HEK293 (cell line): ENCODE measurements around the gene CAMKMT.

Source experiments
- CTCF ChIA-PET: fragments of 350-600 bp; formaldehyde crosslinking; extraction: SDS; loops from one replicate; lab custom pipeline; 2021; ENCODE audit warnings: antibody characterized with exemption; lab: Yijun Ruan, JAX
- POLR2A ChIA-PET: fragments of 300-600 bp; formaldehyde crosslinking; extraction: SDS; loops from one replicate; lab custom pipeline; 2020; ENCODE audit warnings: antibody characterized with exemption, inconsistent platforms; lab: Yijun Ruan, JAX
- H3K27ac ChIP-seq: fragments of 200-500 bp; sonication (Bioruptor generic); 2 replicates; pipeline ENCODE4 v1.5.1; 2014; ENCODE audit warnings: low read depth, low read length, control low read depth, inconsistent platforms; ENCODE audit errors: extremely low read depth
- H3K36me3 ChIP-seq, 2 experiments: fragments of 200-500 bp in 1 of 2; sonication (Bioruptor generic) in 1 of 2; 1 replicate in 1 of 2; 2 replicates in 1 of 2; pipeline ENCODE4 v1.5.1; 2014 to 2017; ENCODE audit warnings: inconsistent platforms in 2 of 2, low read length in 2 of 2; ENCODE audit not compliant: control insufficient read depth in 2 of 2, insufficient read depth in 1 of 2
- H3K4me1 ChIP-seq: fragments of 200-500 bp; sonication (Bioruptor generic); 2 replicates; pipeline ENCODE4 v1.5.1; 2014; ENCODE audit warnings: mild to moderate bottlenecking, low read length, inconsistent platforms; ENCODE audit not compliant: control insufficient read depth, insufficient read depth
- H3K4me3 ChIP-seq: 2 replicates; pipeline ENCODE4 v1.5.1; 2011; ENCODE audit warnings: low read depth, mild to moderate bottlenecking, control low read depth, low read length, moderate library complexity
- H3K9me3 ChIP-seq: fragments of 200-500 bp; sonication (Bioruptor generic); 2 replicates; pipeline ENCODE4 v1.5.1; 2014; ENCODE audit warnings: low read depth, low read length, inconsistent platforms; ENCODE audit not compliant: control insufficient read depth, insufficient read depth
- BCL11A ChIP-seq: fragments of 450-650 bp; formaldehyde crosslinking; IDR thresholded peaks from 2 replicates; pipeline ENCODE4 v1.5.1; 2016; ENCODE audit warnings: low read depth, missing biosample characterization, missing genetic modification characterization
- GLIS1 ChIP-seq: fragments of 450-650 bp; formaldehyde crosslinking; IDR thresholded peaks from 2 replicates; pipeline ENCODE4 v1.5.1; 2016; ENCODE audit warnings: missing biosample characterization, missing genetic modification characterization
- HIC1 ChIP-seq: fragments of 450-650 bp; formaldehyde crosslinking; IDR thresholded peaks from 2 replicates; pipeline ENCODE4 v1.5.1; 2016; ENCODE audit warnings: missing biosample characterization, missing genetic modification characterization
- REPIN1 ChIP-seq: fragments of 450-650 bp; formaldehyde crosslinking; IDR thresholded peaks from 2 replicates; pipeline ENCODE4 v1.5.1; 2017; ENCODE audit warnings: missing biosample characterization, missing genetic modification characterization, low read depth
- SALL2 ChIP-seq: fragments of 450-650 bp; formaldehyde crosslinking; IDR thresholded peaks from 2 replicates; pipeline ENCODE4 v1.5.0; 2017; ENCODE audit warnings: missing biosample characterization, mild to moderate bottlenecking, missing genetic modification characterization, borderline replicate concordance
- SCRT2 ChIP-seq: fragments of 450-650 bp; formaldehyde crosslinking; IDR thresholded peaks from 2 replicates; pipeline ENCODE4 v1.5.1; 2016; ENCODE audit warnings: missing biosample characterization, missing genetic modification characterization
- TRIM28 ChIP-seq: IDR thresholded peaks from 2 replicates; pipeline ENCODE4 v1.6.1; 2011; ENCODE audit warnings: low read length, control low read depth, borderline replicate concordance
- YY2 ChIP-seq: fragments of 450-650 bp; formaldehyde crosslinking; IDR thresholded peaks from 2 replicates; pipeline ENCODE4 v1.5.1; 2016; ENCODE audit warnings: missing biosample characterization, missing genetic modification characterization
- ZBTB20 ChIP-seq: fragments of 450-650 bp; formaldehyde crosslinking; IDR thresholded peaks from 2 replicates; pipeline ENCODE4 v1.5.1; 2016; ENCODE audit warnings: missing biosample characterization, missing genetic modification characterization
- ZBTB48 ChIP-seq: fragments of 450-650 bp; formaldehyde crosslinking; IDR thresholded peaks from 2 replicates; pipeline ENCODE4 v1.5.1; 2016; ENCODE audit warnings: missing biosample characterization, missing genetic modification characterization
- ZNF184 ChIP-seq: fragments of 450-650 bp; IDR thresholded peaks from 2 replicates; pipeline ENCODE4 v1.5.1; 2018; ENCODE audit warnings: missing biosample characterization, mild to moderate bottlenecking, missing genetic modification characterization
- ZNF350 ChIP-seq: fragments of 450-650 bp; formaldehyde crosslinking; IDR thresholded peaks from 2 replicates; pipeline ENCODE4 v1.5.0; 2017; ENCODE audit warnings: missing biosample characterization, mild to moderate bottlenecking, missing genetic modification characterization
- ZNF423 ChIP-seq: fragments of 450-650 bp; formaldehyde crosslinking; IDR thresholded peaks from 2 replicates; pipeline ENCODE4 v1.5.1; 2016; ENCODE audit warnings: missing biosample characterization, missing genetic modification characterization
- ZNF518A ChIP-seq: fragments of 450-650 bp; formaldehyde crosslinking; conservative IDR thresholded peaks from 2 replicates; pipeline ENCODE4 v1.5.1; 2016; ENCODE audit warnings: low read depth, missing biosample characterization, missing genetic modification characterization
- ZNF529 ChIP-seq: fragments of 450-650 bp; formaldehyde crosslinking; IDR thresholded peaks from 2 replicates; pipeline ENCODE4 v1.5.1; 2017; ENCODE audit warnings: missing genetic modification characterization, missing biosample characterization; ENCODE audit not compliant: insufficient replicate concordance
- ZNF530 ChIP-seq: fragments of 450-650 bp; formaldehyde crosslinking; IDR thresholded peaks from 2 replicates; pipeline ENCODE4 v1.5.1; 2016; ENCODE audit warnings: low read depth, missing biosample characterization, missing genetic modification characterization
- ZNF639 ChIP-seq: fragments of 450-650 bp; formaldehyde crosslinking; IDR thresholded peaks from 2 replicates; pipeline ENCODE4 v1.5.1; 2016; ENCODE audit warnings: missing biosample characterization, missing genetic modification characterization
- ZNF707 ChIP-seq: fragments of 450-650 bp; formaldehyde crosslinking; IDR thresholded peaks from 2 replicates; pipeline ENCODE4 v1.5.1; 2016; ENCODE audit warnings: missing biosample characterization, missing genetic modification characterization
- ZNF792 ChIP-seq: fragments of 450-650 bp; formaldehyde crosslinking; IDR thresholded peaks from 2 replicates; pipeline ENCODE4 v1.5.1; 2016; ENCODE audit warnings: missing biosample characterization, missing genetic modification characterization

The CAMKMT gene

GRCh38 chr2:44479127-44479887, 117.6 kb downstream of the CAMKMT start (continued):
- TF ChIP-seq REPIN1 (no peak), TRIM28 (no peak), ZBTB48 (tag by site-specific recombination) (no peak), ZNF529 (tag by site-specific recombination) (no peak), ZNF639 (tag by site-specific recombination) (no peak), ZNF184 (tag by site-specific recombination) (no peak)
- TF ChIP-seq, all 188 proteins: peak for 7

GRCh38 chr2:44480068-44480467, 118.3 kb downstream of the CAMKMT start:
- CTCF ChIA-PET, result interaction anchor here (0.5 to 5.7 kb wide), 112 partner anchors 9 to 1117 kb away, joined by 3 to 113 read pairs (median 4); partner anchors contain the start of gene CAMKMT
- no peak overlapping the region for H3K27ac ChIP-seq
- no peaks in the 10 kb centered on the region for H3K4me1 ChIP-seq
- H3K36me3 ChIP-seq, result no peaks in the 10 kb centered on the region
- no peaks in the 10 kb centered on the region for H3K9me3 ChIP-seq
- POLR2A ChIA-PET, result no interaction called here
- TF ChIP-seq ZNF423 (tag by site-specific recombination) (no peak), ZNF707 (no peak), ZBTB20 (tag by site-specific recombination) (no peak), SALL2 (tag by site-specific recombination) (no peak), BCL11A (tag by site-specific recombination) (no peak), SCRT2 (no peak), ZNF792 (tag by site-specific recombination) (no peak), ZNF350 (no peak), TRIM28 (no peak), ZNF518A (tag by site-specific recombination) (no peak), ZNF530 (tag by site-specific recombination) (no peak), HIC1 (tag by site-specific recombination) (no peak), YY2 (no peak), GLIS1 (tag by site-specific recombination) (no peak)
- TF ChIP-seq, all 188 proteins: peak for 0
- H3K4me3 ChIP-seq, result no peak overlapping the region
